ENCODE results near the gene CELSR1.
"Not testable (repeated sequence)": the region's sequence is repeated elsewhere in the genome, so short reads cannot be mapped to it uniquely, and the experiment has no call there.

- TF ChIP-seq, protein P1, sequence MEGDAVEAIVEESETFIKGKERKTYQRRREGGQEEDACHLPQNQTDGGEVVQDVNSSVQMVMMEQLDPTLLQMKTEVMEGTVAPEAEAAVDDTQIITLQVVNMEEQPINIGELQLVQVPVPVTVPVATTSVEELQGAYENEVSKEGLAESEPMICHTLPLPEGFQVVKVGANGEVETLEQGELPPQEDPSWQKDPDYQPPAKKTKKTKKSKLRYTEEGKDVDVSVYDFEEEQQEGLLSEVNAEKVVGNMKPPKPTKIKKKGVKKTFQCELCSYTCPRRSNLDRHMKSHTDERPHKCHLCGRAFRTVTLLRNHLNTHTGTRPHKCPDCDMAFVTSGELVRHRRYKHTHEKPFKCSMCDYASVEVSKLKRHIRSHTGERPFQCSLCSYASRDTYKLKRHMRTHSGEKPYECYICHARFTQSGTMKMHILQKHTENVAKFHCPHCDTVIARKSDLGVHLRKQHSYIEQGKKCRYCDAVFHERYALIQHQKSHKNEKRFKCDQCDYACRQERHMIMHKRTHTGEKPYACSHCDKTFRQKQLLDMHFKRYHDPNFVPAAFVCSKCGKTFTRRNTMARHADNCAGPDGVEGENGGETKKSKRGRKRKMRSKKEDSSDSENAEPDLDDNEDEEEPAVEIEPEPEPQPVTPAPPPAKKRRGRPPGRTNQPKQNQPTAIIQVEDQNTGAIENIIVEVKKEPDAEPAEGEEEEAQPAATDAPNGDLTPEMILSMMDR (IDR thresholded peaks at IDR 0.05 in 8 of 11, conservative IDR thresholded peaks at IDR 0.05 in 3 of 11): not testable (repeated sequence)
- TF ChIP-seq POLR2A, POLR2AphosphoS5 (IDR thresholded peaks at IDR 0.05): not testable (repeated sequence)
Measured at GRCh38 chr22:46312848-46313247, 224.6 kb downstream of the CELSR1 start.

Data from spleen (tissue), 7 donors.